ENCODE measurements around the gene MSL2. TPM values are rescaled to one million over a fixed set of nuclear protein-coding genes. Genes with fewer than 3 reads are reported as not detected.
"Not testable (repeated sequence)": the region's sequence is repeated elsewhere in the genome, so short reads cannot be mapped to it uniquely, and the experiment has no call there.

Gene MSL2
- polyA plus RNA-seq, 1 of the 3 experiments (the other 2 are of a cell fraction) = 2.4 TPM

DNA sequence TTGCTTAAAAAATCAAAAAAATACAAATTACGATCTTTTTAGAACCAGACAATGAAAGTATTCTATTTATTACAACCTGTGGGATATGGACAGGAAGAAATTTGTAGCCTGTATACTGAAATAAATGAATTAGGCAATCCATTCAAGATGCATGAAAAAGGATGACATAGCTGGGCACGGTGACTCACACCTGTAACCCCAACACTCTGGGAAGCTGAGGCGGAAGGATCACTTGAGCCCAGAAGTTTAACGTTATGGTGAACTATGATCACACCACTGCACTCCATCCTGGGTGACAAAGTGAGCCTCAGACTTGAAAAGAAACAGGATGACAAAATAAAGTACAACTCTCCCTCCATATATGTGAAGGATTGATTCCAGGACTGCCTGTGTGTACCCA, 74.1 kb downstream of the MSL2 start:
- ChIA-PET CTCF (no interaction called here), POLR2A (no interaction called here)

GRCh38 chr3:136120373-136121348, 75.5 kb downstream of the MSL2 start:
- H3K79me2 ChIP-seq (ENCODE audit: insufficient read depth) = no peaks in the 10 kb centered on the region
- no peak overlapping the region for H3K9ac ChIP-seq
- no peaks in the 10 kb centered on the region for H3K4me1 ChIP-seq (ENCODE audit: control insufficient read depth in 1 of 2, insufficient read depth in 2 of 2, low read depth in 1 of 2, low read length in 1 of 2)
- no peak overlapping the region for H2AFZ ChIP-seq (ENCODE audit: low read depth)
- H3K4me2 ChIP-seq = no peak overlapping the region
- POLR2A ChIA-PET = no interaction called here
- no peak for DNase-seq
- 96% methylated on average over 8 of the region's 8 CpGs for WGBS (ENCODE audit: low lambda C conversion rate)
- H3K9me2 ChIP-seq = no peaks in the 10 kb centered on the region
- CTCF ChIA-PET = no interaction called here
- TF ChIP-seq, protein P1, sequence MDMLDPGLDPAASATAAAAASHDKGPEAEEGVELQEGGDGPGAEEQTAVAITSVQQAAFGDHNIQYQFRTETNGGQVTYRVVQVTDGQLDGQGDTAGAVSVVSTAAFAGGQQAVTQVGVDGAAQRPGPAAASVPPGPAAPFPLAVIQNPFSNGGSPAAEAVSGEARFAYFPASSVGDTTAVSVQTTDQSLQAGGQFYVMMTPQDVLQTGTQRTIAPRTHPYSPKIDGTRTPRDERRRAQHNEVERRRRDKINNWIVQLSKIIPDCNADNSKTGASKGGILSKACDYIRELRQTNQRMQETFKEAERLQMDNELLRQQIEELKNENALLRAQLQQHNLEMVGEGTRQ (IDR thresholded peaks at IDR 0.05; ENCODE audit: borderline replicate concordance, low read depth, low read length) = no peak
- TF ChIP-seq, protein P2, sequence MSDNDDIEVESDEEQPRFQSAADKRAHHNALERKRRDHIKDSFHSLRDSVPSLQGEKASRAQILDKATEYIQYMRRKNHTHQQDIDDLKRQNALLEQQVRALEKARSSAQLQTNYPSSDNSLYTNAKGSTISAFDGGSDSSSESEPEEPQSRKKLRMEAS (IDR thresholded peaks at IDR 0.05; ENCODE audit: low read depth) = no peak
- TF ChIP-seq RFX5 (IDR thresholded peaks at IDR 0.05; ENCODE audit: low read length) = no peak
- peak; percentile 60 for TF ChIP-seq TCF12 (IDR thresholded peaks at IDR 0.05)
- TF ChIP-seq RCOR1 (IDR thresholded peaks at IDR 0.05; ENCODE audit: low read length) = no peak
- TF ChIP-seq, protein P3, sequence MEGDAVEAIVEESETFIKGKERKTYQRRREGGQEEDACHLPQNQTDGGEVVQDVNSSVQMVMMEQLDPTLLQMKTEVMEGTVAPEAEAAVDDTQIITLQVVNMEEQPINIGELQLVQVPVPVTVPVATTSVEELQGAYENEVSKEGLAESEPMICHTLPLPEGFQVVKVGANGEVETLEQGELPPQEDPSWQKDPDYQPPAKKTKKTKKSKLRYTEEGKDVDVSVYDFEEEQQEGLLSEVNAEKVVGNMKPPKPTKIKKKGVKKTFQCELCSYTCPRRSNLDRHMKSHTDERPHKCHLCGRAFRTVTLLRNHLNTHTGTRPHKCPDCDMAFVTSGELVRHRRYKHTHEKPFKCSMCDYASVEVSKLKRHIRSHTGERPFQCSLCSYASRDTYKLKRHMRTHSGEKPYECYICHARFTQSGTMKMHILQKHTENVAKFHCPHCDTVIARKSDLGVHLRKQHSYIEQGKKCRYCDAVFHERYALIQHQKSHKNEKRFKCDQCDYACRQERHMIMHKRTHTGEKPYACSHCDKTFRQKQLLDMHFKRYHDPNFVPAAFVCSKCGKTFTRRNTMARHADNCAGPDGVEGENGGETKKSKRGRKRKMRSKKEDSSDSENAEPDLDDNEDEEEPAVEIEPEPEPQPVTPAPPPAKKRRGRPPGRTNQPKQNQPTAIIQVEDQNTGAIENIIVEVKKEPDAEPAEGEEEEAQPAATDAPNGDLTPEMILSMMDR (IDR thresholded peaks at IDR 0.05) = no peak
- TF ChIP-seq TAF1 (IDR thresholded peaks at IDR 0.05; ENCODE audit: borderline replicate concordance, low read depth, low read length) = no peak
- TF ChIP-seq NFIC (IDR thresholded peaks at IDR 0.05; ENCODE audit: borderline replicate concordance) = peak; percentile 83
- no peak for TF ChIP-seq YY1 (IDR thresholded peaks at IDR 0.05; ENCODE audit: low read depth)
- no peak for TF ChIP-seq SMC3 (IDR thresholded peaks at IDR 0.05; ENCODE audit: low read depth, low read length)
- 0 out of 2 replicates have a peak, but pooled peaks have one; percentile 31 for TF ChIP-seq JUND (IDR thresholded peaks at IDR 0.05)
- no peak for TF ChIP-seq MEF2A (IDR thresholded peaks at IDR 0.05; ENCODE audit: borderline replicate concordance, low read depth)
- TF ChIP-seq, protein P4, sequence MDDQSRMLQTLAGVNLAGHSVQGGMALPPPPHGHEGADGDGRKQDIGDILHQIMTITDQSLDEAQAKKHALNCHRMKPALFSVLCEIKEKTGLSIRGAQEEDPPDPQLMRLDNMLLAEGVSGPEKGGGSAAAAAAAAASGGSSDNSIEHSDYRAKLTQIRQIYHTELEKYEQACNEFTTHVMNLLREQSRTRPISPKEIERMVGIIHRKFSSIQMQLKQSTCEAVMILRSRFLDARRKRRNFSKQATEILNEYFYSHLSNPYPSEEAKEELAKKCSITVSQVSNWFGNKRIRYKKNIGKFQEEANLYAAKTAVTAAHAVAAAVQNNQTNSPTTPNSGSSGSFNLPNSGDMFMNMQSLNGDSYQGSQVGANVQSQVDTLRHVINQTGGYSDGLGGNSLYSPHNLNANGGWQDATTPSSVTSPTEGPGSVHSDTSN (IDR thresholded peaks at IDR 0.05) = peak; percentile 54
- no peak for TF ChIP-seq SIN3A (IDR thresholded peaks at IDR 0.05; ENCODE audit: borderline replicate concordance, low read depth, low read length)
- no peak for TF ChIP-seq NRF1 (IDR thresholded peaks at IDR 0.05; ENCODE audit: low read depth, low read length)
- H3F3A ChIP-seq (replicated peaks; ENCODE audit: insufficient read depth) = no peaks in the 10 kb centered on the region
- no peak overlapping the region for H3K4me3 ChIP-seq (ENCODE audit: low read depth in 2 of 2, low read length in 1 of 2)
- H3K27ac ChIP-seq (ENCODE audit: low read depth in 2 of 2, low read length in 1 of 2) = no peak overlapping the region
- H3K36me3 ChIP-seq (replicated peaks in 1 of 2; ENCODE audit: control insufficient read depth in 1 of 2, insufficient read depth in 2 of 2, low read length in 1 of 2) = peaks cover 0 to 16% of the 10 kb centered on the region in 2 experiments
- no peaks in the 10 kb centered on the region for H4K20me1 ChIP-seq (ENCODE audit: insufficient read depth)
- no peaks in the 10 kb centered on the region for H3K9me3 ChIP-seq
- H3K27me3 ChIP-seq (ENCODE audit: insufficient read depth) = no peaks in the 10 kb centered on the region

More for the DNA sequence above, 74.1 kb downstream of the MSL2 start:
- Histone ChIP-seq H2AFZ (ENCODE audit: low read depth) (no peak overlapping the region), H3K9me3 (no peaks in the 10 kb centered on the region), H3F3A (replicated peaks; ENCODE audit: insufficient read depth) (no peaks in the 10 kb centered on the region), H3K36me3 (replicated peaks in 1 of 2; ENCODE audit: control insufficient read depth in 1 of 2, insufficient read depth in 2 of 2, low read length in 1 of 2) (peaks cover 0 to 29% of the 10 kb centered on the region in 2 experiments), H3K4me3 (ENCODE audit: low read depth in 2 of 2, low read length in 1 of 2) (no peak overlapping the region), H3K27me3 (ENCODE audit: insufficient read depth) (no peaks in the 10 kb centered on the region), H3K9ac (no peak overlapping the region), H3K79me2 (ENCODE audit: insufficient read depth) (no peaks in the 10 kb centered on the region), H4K20me1 (ENCODE audit: insufficient read depth) (no peaks in the 10 kb centered on the region), H3K9me2 (no peaks in the 10 kb centered on the region), H3K4me1 (ENCODE audit: control insufficient read depth in 1 of 2, insufficient read depth in 2 of 2, low read depth in 1 of 2, low read length in 1 of 2) (no peaks in the 10 kb centered on the region), H3K4me2 (no peak overlapping the region), H3K27ac (ENCODE audit: low read depth in 2 of 2, low read length in 1 of 2) (no peak overlapping the region)
- no peak for DNase-seq
- 76% methylated on average over 4 of the region's 4 CpGs for WGBS (ENCODE audit: low lambda C conversion rate)
- TF ChIP-seq FOXJ3 (CRISPR knock-in tag; IDR thresholded peaks at IDR 0.05) = no peak
- no peak for TF ChIP-seq SIN3A (IDR thresholded peaks at IDR 0.05; ENCODE audit: borderline replicate concordance, low read depth, low read length)

DNA sequence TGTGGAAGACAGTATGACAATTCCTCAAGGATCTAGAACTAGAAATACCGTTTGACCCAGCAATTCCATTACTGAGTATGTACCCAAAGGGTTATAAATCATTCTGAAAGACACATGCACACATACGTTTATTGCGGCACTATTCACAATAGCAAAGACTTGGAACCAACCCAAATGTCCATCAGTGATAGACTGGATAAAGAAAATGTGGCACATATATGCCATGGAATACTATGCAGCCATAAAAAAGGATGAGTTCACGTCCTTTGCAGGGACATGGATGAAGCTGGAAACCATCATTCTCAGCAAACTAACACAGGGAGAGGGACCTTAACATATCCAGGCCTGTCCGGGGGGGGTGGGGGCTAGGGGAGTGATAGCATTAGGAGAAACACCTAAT, 76.4 kb downstream of the MSL2 start:
- H3K4me3 ChIP-seq (ENCODE audit: low read depth in 2 of 2, low read length in 1 of 2); H3K4me2 ChIP-seq; H3K79me2 ChIP-seq (ENCODE audit: insufficient read depth); H3K9ac ChIP-seq; H3K27ac ChIP-seq (ENCODE audit: low read depth in 2 of 2, low read length in 1 of 2); H3K4me1 ChIP-seq (ENCODE audit: control insufficient read depth in 1 of 2, insufficient read depth in 2 of 2, low read depth in 1 of 2, low read length in 1 of 2); H3K9me3 ChIP-seq; POLR2A ChIA-PET; H2AFZ ChIP-seq (ENCODE audit: low read depth); H4K20me1 ChIP-seq (ENCODE audit: insufficient read depth); H3K36me3 ChIP-seq (replicated peaks in 1 of 2; ENCODE audit: control insufficient read depth in 1 of 2, insufficient read depth in 2 of 2, low read length in 1 of 2); H3K27me3 ChIP-seq (ENCODE audit: insufficient read depth); H3K9me2 ChIP-seq; H3F3A ChIP-seq (replicated peaks; ENCODE audit: insufficient read depth); DNase-seq; CTCF ChIA-PET: not testable (repeated sequence)
- over 99% methylated on average over 5 of the region's 5 CpGs for WGBS (ENCODE audit: low lambda C conversion rate)
